Measurements from ENCODE around the gene AP1G1. TPM values are rescaled to one million over a fixed set of nuclear protein-coding genes. Genes with fewer than 3 reads are reported as not detected.
"Not testable (repeated sequence)": the region's sequence is repeated elsewhere in the genome, so short reads cannot be mapped to it uniquely, and the experiment has no call there.

The AP1G1 gene
- total and polyA plus RNA-seq, 2 donors: 21.8 to 100 TPM

GRCh38 chr16:71693164-71693563 lies 115.5 kb downstream of the AP1G1 start:
- Histone ChIP-seq H3K4me3 (ENCODE audit: low read depth, low read length) (no peak overlapping the region), H3K36me3 (ENCODE audit: insufficient read depth) (no peaks in the 10 kb centered on the region), H3K4me1 (ENCODE audit: insufficient read depth) (no peaks in the 10 kb centered on the region), H3K27ac (ENCODE audit: low read depth) (no peak overlapping the region)
- DNase-seq (ENCODE audit: extremely low spot score): no peak
- 95% methylated on average over 5 of the region's 5 CpGs for WGBS

DNA sequence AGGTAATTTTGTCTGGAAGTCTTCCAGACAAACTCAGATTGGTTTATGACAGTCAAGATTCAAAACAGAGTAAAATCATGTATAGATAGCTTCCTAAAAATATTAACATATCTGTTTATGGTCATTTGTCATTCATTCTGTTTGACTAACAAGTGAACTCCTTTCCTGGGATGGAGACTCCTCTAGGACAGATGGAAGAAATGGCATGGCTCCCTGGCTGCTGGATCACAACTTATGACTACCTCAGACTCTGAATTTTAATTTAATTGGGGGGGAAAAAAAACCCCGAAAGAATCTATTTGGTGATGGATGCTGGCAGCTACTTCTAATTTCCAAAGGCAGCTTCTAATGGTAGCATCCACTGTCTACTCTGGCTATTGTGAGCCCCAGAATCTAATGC lies 118.7 kb downstream of the AP1G1 start:
- Histone ChIP-seq H3K27ac (ENCODE audit: low read depth) (no peak overlapping the region), H3K4me3 (ENCODE audit: low read depth, low read length) (no peak overlapping the region), H3K4me1 (ENCODE audit: insufficient read depth) (no peaks in the 10 kb centered on the region), H3K36me3 (ENCODE audit: insufficient read depth) (no peaks in the 10 kb centered on the region)
- 0% methylated on average over 1 of the region's 1 CpG for WGBS
- no peak for DNase-seq (ENCODE audit: extremely low spot score)

GRCh38 chr16:71687861-71688260 lies 120.8 kb downstream of the AP1G1 start:
- Histone ChIP-seq H3K4me1 (ENCODE audit: insufficient read depth) (no peaks in the 10 kb centered on the region), H3K27ac (ENCODE audit: low read depth) (no peak overlapping the region), H3K4me3 (ENCODE audit: low read depth, low read length) (no peak overlapping the region), H3K36me3 (ENCODE audit: insufficient read depth) (no peaks in the 10 kb centered on the region)
- 65% methylated on average over 3 of the region's 3 CpGs for WGBS
- no peak for DNase-seq (ENCODE audit: extremely low spot score)

DNA sequence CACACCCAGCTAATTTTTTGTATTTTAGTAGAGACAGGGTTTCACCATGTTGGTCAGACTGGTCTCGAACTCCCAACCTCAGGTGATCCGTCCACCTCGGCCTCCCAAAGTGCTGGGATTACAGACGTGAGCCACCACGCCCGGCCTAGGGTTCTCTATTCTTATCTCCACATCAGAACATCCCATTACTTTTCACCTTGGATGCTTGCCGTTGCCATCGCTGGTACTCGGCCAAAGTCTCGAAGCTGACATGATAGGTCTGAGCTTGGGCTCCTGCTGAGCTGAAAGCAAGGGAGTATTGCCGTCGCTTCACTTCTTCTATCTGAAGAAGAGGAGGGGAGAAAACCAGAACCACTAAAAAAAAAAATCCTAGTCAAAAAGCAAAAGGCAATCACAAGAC lies 124.4 kb downstream of the AP1G1 start:
- 98% methylated on average over 12 of the region's 12 CpGs for WGBS
- not testable (repeated sequence) for H3K27ac ChIP-seq (ENCODE audit: low read depth); DNase-seq (ENCODE audit: extremely low spot score); H3K4me1 ChIP-seq (ENCODE audit: insufficient read depth); H3K36me3 ChIP-seq (ENCODE audit: insufficient read depth); H3K4me3 ChIP-seq (ENCODE audit: low read depth, low read length)

- no peak for DNase-seq (ENCODE audit: extremely low spot score)
- peaks cover 3% of the 10 kb centered on the region for H3K36me3 ChIP-seq (ENCODE audit: insufficient read depth)
- no peak overlapping the region for H3K27ac ChIP-seq (ENCODE audit: low read depth)
- 74% methylated on average over 2 of the region's 2 CpGs for WGBS
- no peaks in the 10 kb centered on the region for H3K4me1 ChIP-seq (ENCODE audit: insufficient read depth)
- no peak overlapping the region for H3K4me3 ChIP-seq (ENCODE audit: low read depth, low read length)
These were observed 127.3 kb downstream of the AP1G1 start for GRCh38 chr16:71681360-71681759.

Small RNA genes within 50 kb of the gene (small RNA-seq; reads per million reads assigned to genes)
- gene AC010653.3: not detected
- gene SNORA70D: not detected
- gene SNORD71: 5,124 reads per million, percentile 100 among the genes with 10 or more reads in this experiment

Other genes starting within 250 kb of the AP1G1 start
- gene TAT, start 231.7 kb downstream of the AP1G1 start, total RNA-seq: not detected
- 0.20 TPM for gene TAT, start 231.7 kb downstream of the AP1G1 start, polyA plus RNA-seq
- 2.1 TPM for gene MARVELD3, start 182.7 kb downstream of the AP1G1 start, total RNA-seq
- 0.57 TPM for gene MARVELD3, start 182.7 kb downstream of the AP1G1 start, polyA plus RNA-seq
- 10.5 TPM for gene PHLPP2, start 84.1 kb downstream of the AP1G1 start, total RNA-seq
- gene PHLPP2, start 84.1 kb downstream of the AP1G1 start, polyA plus RNA-seq: 4.2 TPM
- gene ATXN1L, start 37.1 kb upstream of the AP1G1 start, total RNA-seq: 17.9 TPM
- gene ATXN1L, start 37.1 kb upstream of the AP1G1 start, polyA plus RNA-seq: 18.0 TPM
- 5.8 TPM for gene ZNF821, start 75.3 kb upstream of the AP1G1 start, total RNA-seq
- gene ZNF821, start 75.3 kb upstream of the AP1G1 start, polyA plus RNA-seq: 4.9 TPM
- 183 TPM for gene IST1, start 86.7 kb upstream of the AP1G1 start, total RNA-seq
- gene IST1, start 86.7 kb upstream of the AP1G1 start, polyA plus RNA-seq: 137 TPM
- 0.11 TPM for gene PKD1L3, start 191.6 kb upstream of the AP1G1 start, total RNA-seq
- gene PKD1L3, start 191.6 kb upstream of the AP1G1 start, polyA plus RNA-seq: 0.03 TPM
- 3.9 TPM for gene DHODH, start 199.9 kb upstream of the AP1G1 start, total RNA-seq
- gene DHODH, start 199.9 kb upstream of the AP1G1 start, polyA plus RNA-seq: 7.1 TPM
- gene HP, start 245.7 kb upstream of the AP1G1 start, total RNA-seq: 0.95 TPM
- gene HP, start 245.7 kb upstream of the AP1G1 start, polyA plus RNA-seq: 40.2 TPM